ENCODE data around the gene MSH6.

DNA sequence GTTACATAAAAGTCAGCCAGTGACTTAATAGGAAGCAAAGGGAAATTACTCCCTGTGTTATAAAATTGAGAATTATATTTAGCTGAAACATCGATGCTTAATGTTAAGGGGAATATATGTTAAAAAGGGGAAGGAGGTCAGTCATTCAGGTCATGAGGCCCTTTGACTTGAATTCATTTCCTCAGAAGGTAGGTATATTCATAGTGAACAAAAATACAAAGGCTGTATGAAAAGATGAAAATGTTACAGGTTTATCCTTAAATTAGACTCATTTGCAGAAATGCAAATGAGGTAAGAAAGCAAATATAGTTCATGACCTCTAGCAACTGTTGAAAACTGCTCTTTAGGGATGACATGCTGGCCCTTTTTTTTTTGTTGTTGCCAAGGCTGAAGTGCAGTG, 20.8 kb downstream of the MSH6 start:
- TF ChIP-seq, protein P1, sequence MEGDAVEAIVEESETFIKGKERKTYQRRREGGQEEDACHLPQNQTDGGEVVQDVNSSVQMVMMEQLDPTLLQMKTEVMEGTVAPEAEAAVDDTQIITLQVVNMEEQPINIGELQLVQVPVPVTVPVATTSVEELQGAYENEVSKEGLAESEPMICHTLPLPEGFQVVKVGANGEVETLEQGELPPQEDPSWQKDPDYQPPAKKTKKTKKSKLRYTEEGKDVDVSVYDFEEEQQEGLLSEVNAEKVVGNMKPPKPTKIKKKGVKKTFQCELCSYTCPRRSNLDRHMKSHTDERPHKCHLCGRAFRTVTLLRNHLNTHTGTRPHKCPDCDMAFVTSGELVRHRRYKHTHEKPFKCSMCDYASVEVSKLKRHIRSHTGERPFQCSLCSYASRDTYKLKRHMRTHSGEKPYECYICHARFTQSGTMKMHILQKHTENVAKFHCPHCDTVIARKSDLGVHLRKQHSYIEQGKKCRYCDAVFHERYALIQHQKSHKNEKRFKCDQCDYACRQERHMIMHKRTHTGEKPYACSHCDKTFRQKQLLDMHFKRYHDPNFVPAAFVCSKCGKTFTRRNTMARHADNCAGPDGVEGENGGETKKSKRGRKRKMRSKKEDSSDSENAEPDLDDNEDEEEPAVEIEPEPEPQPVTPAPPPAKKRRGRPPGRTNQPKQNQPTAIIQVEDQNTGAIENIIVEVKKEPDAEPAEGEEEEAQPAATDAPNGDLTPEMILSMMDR (IDR thresholded peaks at IDR 0.05; ENCODE audit: borderline replicate concordance, extremely low read depth, low read length, poor library complexity, severe bottlenecking): no peak
- no peak for TF ChIP-seq EZH2 (IDR thresholded peaks at IDR 0.05; ENCODE audit: borderline replicate concordance, low read depth, low read length, severe bottlenecking)
